Fibroblast of skin of left biceps (primary cell): ENCODE measurements around the gene USP16.
A peak's percentile ranks its signal among the peaks of the same experiment; 100 is the strongest.

Experiments used
- DNase-seq, 2 experiments: peaks; one replicate each; pipeline ENCODE4 v3.0.0-alpha.2; 2013; ENCODE audit warnings: low read depth in 2 of 2

USP16 gene

DNA sequence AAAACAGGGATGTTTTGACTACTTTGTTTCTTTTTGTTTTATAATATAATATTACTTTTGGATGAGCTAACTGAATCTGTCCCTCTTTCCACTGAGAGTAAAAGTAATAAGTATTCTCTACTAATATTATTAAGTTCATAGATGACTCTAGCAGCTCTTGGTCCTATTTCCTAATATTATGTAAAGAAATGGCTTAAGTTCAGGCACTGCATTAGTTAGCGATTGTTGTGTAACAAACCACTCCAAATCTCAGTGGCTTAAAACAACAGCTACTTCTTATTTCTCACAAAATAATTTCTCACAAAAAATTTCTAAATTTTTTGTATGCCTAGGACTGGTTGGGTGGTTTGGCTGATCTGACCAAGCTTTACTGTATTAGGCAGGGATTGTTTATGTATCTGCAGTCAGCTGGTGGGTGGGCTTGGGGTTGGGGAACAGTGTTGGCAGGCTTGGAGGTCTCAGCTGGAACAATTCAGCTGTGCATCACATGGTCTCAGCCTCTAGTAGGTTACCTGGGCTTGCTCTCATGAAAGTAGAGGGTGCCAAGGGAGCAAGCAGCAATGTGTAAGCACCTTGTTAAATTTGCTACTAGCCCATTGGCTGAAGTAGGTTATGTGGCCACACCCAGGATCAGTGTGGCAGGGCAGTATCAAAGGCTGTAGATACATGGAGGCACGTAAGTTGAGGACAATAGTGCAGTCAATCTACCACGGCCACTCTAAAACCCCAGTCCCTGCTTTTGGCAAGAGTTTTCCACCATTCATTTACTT is 57.8 kb downstream of the USP16 start:
- no peak for DNase-seq

DNA sequence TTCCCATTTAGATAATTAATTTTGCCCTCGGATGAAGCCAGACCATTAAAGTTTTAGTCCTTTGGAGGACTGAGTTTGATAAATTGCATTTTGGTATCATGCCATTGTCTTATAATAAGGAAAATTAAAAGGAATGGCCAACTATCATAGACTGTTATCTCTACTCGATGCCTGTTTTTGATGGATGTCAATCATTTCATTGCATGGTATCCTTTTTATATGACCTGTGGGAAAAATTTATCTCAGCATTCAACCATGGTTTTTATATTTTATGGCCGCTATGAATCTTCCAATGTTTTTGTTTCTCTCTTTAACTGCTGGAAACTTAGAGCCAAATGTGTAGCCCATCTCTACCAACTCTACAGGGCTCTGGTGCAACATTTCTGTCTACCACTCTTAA is 58.8 kb downstream of the USP16 start:
- no peak for DNase-seq

DNA sequence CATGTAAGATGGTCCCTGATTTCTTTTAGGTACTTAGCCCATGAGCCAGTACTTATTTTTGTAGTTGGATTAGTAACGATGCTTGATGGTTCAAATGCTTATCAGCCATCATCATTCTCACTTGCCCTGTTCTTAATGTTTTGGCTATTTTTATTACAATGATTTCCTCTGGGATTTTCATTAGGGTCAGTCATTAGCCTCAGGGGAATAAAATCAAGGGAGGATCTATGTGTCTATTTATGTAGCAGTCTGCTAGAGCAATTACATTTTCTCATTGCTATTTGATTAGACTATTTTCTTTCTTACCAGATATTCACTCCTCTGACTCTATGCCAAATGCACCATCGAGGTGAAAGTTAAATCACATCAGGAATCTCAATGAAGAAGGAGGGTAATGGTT is 59.9 kb downstream of the USP16 start:
- DNase-seq: no peak

GRCh38 chr21:29085106-29085752 is 60.8 kb downstream of the USP16 start:
- DNase-seq: no peak

- DNase-seq: peak; percentile 40
Measured at GRCh38 chr21:29091033-29091432, 66.6 kb downstream of the USP16 start.

GRCh38 chr21:29092102-29092959 is 67.9 kb downstream of the USP16 start:
- DNase-seq: no peak

GRCh38 chr21:29096218-29097015 is 71.9 kb downstream of the USP16 start:
- no peak for DNase-seq

DNA sequence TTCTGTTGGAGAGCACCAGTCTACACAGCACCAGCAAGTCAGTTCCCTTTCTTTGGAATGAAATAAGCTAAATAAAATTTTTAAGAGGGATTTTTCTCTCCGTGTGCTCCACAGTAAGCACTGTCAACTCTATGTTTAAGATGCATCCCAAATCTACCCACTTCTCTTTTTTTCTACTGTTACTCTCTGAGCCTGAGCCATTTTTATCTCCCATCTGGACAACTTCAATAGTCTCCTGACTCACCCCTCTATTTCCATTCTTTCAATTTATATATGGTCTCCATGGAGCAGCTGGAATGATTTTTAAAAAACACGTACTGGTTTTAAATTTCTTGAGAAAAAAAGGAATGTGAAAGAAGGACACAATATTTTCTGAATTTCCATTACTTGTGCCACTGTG is 73.7 kb downstream of the USP16 start:
- DNase-seq: no peak

GRCh38 chr21:29102791-29103257 is 78.4 kb downstream of the USP16 start:
- no peak for DNase-seq
